ENCODE measurements around the gene TMEM74B. TPM values are rescaled to one million over a fixed set of nuclear protein-coding genes. Genes with fewer than 3 reads are reported as not detected.

The TMEM74B gene
- total and polyA plus RNA-seq, 2 of the 8 experiments (the other 6 are each of a cell fraction or from before 2014, with no cell fraction given) = 4.0 to 6.4 TPM

- Histone ChIP-seq H3K27ac (ENCODE audit: low read depth, low read length) (no peak overlapping the region), H2AK5ac (ENCODE audit: low read depth, low read length) (no peak overlapping the region), H2BK5ac (ENCODE audit: low read depth, low read length) (no peak overlapping the region), H3K4me1 (replicated peaks in 1 of 4; ENCODE audit: control insufficient read depth in 3 of 4, insufficient read depth in 4 of 4, low read length in 3 of 4) (peaks cover 0 to 2% (median 0%) of the 10 kb centered on the region in 4 experiments; a peak in 2 of 7 replicates), H2AFZ (ENCODE audit: low read length) (no peak overlapping the region), H3K23me2 (ENCODE audit: low read depth, low read length) (no peaks in the 10 kb centered on the region; the same call in 1 of the 2 replicates), H3K79me2 (ENCODE audit: control insufficient read depth in 1 of 2, insufficient read depth in 2 of 2, low read length in 2 of 2) (no peaks in the 10 kb centered on the region), H3K9me3 (ENCODE audit: insufficient read depth in 2 of 2, low read depth in 1 of 2, low read length in 1 of 2) (no peaks in the 10 kb centered on the region), H2BK15ac (ENCODE audit: low read length) (no peak overlapping the region), H3K14ac (ENCODE audit: insufficient read length) (no peak overlapping the region), H3K4me2 (ENCODE audit: insufficient read depth in 1 of 2, low read depth in 2 of 2, low read length in 2 of 2) (no peak overlapping the region), H3K23ac (ENCODE audit: insufficient read length) (no peak overlapping the region), H4K91ac (replicated peaks; ENCODE audit: insufficient read length, low read length) (peak overlapping the region; percentile 7), H2BK120ac (replicated peaks; ENCODE audit: low read depth, low read length) (no peak overlapping the region), H3K9ac (replicated peaks in 1 of 4; ENCODE audit: extremely low read depth in 1 of 4, low read depth in 3 of 4, low read length in 3 of 4) (no peak overlapping the region), H3K56ac (replicated peaks; ENCODE audit: insufficient read length, low read depth, low read length) (no peak overlapping the region), H3K4ac (replicated peaks; ENCODE audit: insufficient read length, low read depth, low read length) (no peak overlapping the region), H3K27me3 (replicated peaks in 1 of 4; ENCODE audit: control insufficient read depth in 3 of 4, extremely low read depth in 1 of 4, insufficient read depth in 3 of 4, low read length in 3 of 4) (peaks cover 0 to 9% (median 3%) of the 10 kb centered on the region in 4 experiments; a peak in 4 of 7 replicates), H2BK20ac (ENCODE audit: low read length) (no peak overlapping the region), H2BK12ac (ENCODE audit: low read depth, low read length) (no peak overlapping the region; the same call in 1 of the 2 replicates), H4K5ac (ENCODE audit: insufficient read length, low read depth, low read length) (no peak overlapping the region), H3K79me1 (ENCODE audit: low read depth, low read length) (no peaks in the 10 kb centered on the region), H4K20me1 (replicated peaks in 1 of 2; ENCODE audit: control insufficient read depth in 1 of 2, insufficient read depth in 2 of 2, low read length in 2 of 2) (peaks cover 1 to 12% of the 10 kb centered on the region in 2 experiments), H4K8ac (ENCODE audit: extremely low read depth, insufficient read depth, low read length) (no peak overlapping the region), H3K4me3 (ENCODE audit: extremely low read depth in 1 of 4, insufficient read depth in 2 of 4, low read depth in 3 of 4, low read length in 4 of 4) (no peak overlapping the region), H3K36me3 (ENCODE audit: control insufficient read depth in 2 of 4, insufficient read depth in 4 of 4, low read length in 3 of 4) (no peaks in the 10 kb centered on the region; a peak in 3 of 8 replicates), H3K18ac (ENCODE audit: extremely low read depth, low read length) (no peak overlapping the region)
- ChIA-PET CTCF (ENCODE audit: partially characterized antibody) (interaction anchor here (0.9 to 8.7 kb wide), 6 partner anchors 9 to 424 kb away, joined by 3 to 101 read pairs (median 10); partner anchors contain the start of gene C20orf202), POLR2A (ENCODE audit: partially characterized antibody) (interaction anchor here (0.7 kb wide), 1 partner anchor 60 kb away, joined by 3 read pairs; the partner anchor contains the start of gene PSMF1)
- DNase-seq (ENCODE audit: low read depth in 1 of 2, low spot score in 2 of 2) (no peak), FAIRE-seq (no peak)
- 93% methylated on average over 3 of the region's 3 CpGs; no CpG with 5 or more reads in 1 of the 2 experiments for WGBS, 2 experiments (ENCODE audit: extremely low coverage in 1 of 2, insufficient coverage in 1 of 2, insufficient read length in 1 of 2, insufficient replicate concordance in 2 of 2, low coverage in 1 of 2, low lambda C conversion rate in 2 of 2, missing lambda C conversion rate in 1 of 2)
- TF ChIP-seq CBX5 (IDR thresholded peaks at IDR 0.05; ENCODE audit: low read depth, low read length) (no peak), SIX5 (IDR thresholded peaks at IDR 0.05; ENCODE audit: low read depth, low read length) (no peak), RBBP5 (IDR thresholded peaks at IDR 0.05; ENCODE audit: borderline replicate concordance, low read depth, low read length) (no peak), BACH1 (IDR thresholded peaks at IDR 0.05; ENCODE audit: low read length) (no peak), CTCF (IDR thresholded peaks at IDR 0.05; ENCODE audit: control extremely low read depth in 1 of 3, insufficient read depth in 1 of 3, low read depth in 1 of 3, low read length in 3 of 3) (no peak), NRF1 (IDR thresholded peaks at IDR 0.05; ENCODE audit: low read depth, low read length) (no peak), RXRA (IDR thresholded peaks at IDR 0.05; ENCODE audit: insufficient read depth, low read depth, low read length) (no peak), TCF12 (IDR thresholded peaks at IDR 0.05; ENCODE audit: low read depth, low read length) (no peak), POU5F1 (IDR thresholded peaks at IDR 0.05; ENCODE audit: low read depth, low read length) (no peak), ATF2 (IDR thresholded peaks at IDR 0.05; ENCODE audit: low read length) (no peak)
Observed at GRCh38 chr20:1178103-1178502, 6.7 kb downstream of the TMEM74B start.
